ENCODE measurements around the gene ELOA2. TPM values are rescaled to one million over a fixed set of nuclear protein-coding genes. Genes with fewer than 3 reads are reported as not detected.
"Not testable (repeated sequence)": the region's sequence is repeated elsewhere in the genome, so short reads cannot be mapped to it uniquely, and the experiment has no call there.

Gene ELOA2
- total RNA-seq, 2 donors from 2014 or later = not detected

DNA sequence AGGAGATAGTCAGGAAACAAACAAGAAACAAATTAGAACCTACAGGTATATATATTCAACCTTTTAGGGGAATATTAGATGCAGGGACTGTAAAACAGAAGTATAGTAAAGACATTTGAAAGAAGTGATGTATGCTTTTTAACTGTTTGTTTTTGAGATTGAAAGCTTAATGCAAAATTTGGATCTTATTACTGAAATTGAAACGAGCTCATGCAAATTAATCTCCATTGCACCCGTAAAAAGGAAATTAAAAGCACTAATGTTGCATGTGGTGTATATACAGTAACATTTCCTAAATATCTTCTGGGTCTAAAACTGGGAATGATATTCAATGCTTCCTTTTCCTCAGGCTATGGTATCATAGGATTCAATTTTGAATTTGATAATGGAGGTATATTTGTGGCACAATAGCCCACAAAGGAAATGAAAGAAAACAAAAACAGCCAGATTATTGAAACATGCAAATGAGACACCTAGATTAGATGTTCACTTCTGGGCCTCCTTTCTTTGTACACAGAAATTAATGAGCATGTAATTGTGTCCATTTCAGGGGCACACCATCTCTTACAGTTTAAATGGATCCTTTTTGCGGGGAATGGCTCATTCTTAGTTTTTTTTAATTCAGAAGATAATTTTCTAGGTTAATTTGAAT is 1.6 kb upstream of the ELOA2 start:
- H3K9me3 ChIP-seq = no peaks in the 10 kb centered on the region
- H3K4me1 ChIP-seq = no peaks in the 10 kb centered on the region
- H3K4me3 ChIP-seq = no peak overlapping the region
- no peaks in the 10 kb centered on the region for H3K36me3 ChIP-seq
- TF ChIP-seq, protein P1, sequence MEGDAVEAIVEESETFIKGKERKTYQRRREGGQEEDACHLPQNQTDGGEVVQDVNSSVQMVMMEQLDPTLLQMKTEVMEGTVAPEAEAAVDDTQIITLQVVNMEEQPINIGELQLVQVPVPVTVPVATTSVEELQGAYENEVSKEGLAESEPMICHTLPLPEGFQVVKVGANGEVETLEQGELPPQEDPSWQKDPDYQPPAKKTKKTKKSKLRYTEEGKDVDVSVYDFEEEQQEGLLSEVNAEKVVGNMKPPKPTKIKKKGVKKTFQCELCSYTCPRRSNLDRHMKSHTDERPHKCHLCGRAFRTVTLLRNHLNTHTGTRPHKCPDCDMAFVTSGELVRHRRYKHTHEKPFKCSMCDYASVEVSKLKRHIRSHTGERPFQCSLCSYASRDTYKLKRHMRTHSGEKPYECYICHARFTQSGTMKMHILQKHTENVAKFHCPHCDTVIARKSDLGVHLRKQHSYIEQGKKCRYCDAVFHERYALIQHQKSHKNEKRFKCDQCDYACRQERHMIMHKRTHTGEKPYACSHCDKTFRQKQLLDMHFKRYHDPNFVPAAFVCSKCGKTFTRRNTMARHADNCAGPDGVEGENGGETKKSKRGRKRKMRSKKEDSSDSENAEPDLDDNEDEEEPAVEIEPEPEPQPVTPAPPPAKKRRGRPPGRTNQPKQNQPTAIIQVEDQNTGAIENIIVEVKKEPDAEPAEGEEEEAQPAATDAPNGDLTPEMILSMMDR (IDR thresholded peaks at IDR 0.05) = no peak
- H3K27me3 ChIP-seq = no peaks in the 10 kb centered on the region
- no peak overlapping the region for H3K27ac ChIP-seq
- no peak for DNase-seq (ENCODE audit: low spot score)

DNA sequence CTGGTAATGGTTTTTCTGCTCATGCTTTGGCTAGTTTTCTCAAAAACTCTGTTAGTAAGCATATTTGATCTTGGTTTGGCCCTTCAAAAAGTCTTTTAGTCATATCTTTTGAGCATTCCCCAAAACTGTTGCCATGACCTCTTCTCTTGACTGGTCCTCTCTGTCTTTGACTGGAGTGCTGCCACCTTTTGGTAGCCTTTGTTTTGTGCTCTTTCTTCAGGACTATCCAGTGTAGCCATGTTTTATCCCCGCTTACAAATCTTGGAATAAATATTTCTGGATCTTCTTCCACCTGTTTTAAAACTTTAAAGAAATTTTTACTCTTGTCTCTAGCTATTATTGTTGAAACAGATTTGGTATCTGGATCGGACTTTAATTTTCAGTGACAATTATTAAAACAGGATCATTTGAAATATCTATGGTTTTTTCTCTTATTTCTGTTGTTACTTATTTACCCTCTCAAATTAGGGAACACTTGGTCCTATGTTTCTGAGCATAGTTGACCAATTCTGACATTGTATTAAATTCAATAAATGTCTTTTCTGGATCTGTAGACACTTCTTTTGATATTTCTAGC is 965 bp upstream of the ELOA2 start:
- no peak overlapping the region for H3K27ac ChIP-seq
- H3K4me1 ChIP-seq = no peaks in the 10 kb centered on the region
- no peak overlapping the region for H3K4me3 ChIP-seq
- H3K36me3 ChIP-seq = no peaks in the 10 kb centered on the region
- TF ChIP-seq, protein P1 (IDR thresholded peaks at IDR 0.05) = peak in 1 of 2 donors; percentile 48
- H3K27me3 ChIP-seq = no peaks in the 10 kb centered on the region
- DNase-seq (ENCODE audit: low spot score) = no peak
- no peaks in the 10 kb centered on the region for H3K9me3 ChIP-seq

DNA sequence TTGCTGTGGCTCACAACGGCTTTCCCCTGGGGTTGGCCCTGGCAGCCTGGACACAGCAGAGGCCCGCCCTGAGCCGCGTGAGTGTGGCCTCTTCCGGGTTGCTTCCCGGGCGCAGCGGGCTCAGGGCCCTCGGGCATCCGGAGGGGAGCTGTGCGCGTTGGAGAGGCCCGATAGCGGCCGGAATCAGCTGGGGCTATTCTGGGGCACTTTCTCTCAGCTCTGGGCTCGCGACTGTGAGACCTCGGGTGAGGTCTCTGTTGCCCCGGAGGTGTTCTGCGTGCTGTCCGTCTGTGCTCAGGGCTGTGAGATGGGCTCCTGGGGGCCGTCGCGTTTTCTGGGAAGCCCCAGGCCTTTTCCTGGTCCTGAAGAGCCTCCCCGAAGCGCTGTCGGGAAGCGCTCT is 830 bp downstream of the ELOA2 start:
- H3K27me3 ChIP-seq; H3K4me1 ChIP-seq; H3K4me3 ChIP-seq; H3K9me3 ChIP-seq; H3K27ac ChIP-seq; H3K36me3 ChIP-seq; DNase-seq (ENCODE audit: low spot score): not testable (repeated sequence)

DNA sequence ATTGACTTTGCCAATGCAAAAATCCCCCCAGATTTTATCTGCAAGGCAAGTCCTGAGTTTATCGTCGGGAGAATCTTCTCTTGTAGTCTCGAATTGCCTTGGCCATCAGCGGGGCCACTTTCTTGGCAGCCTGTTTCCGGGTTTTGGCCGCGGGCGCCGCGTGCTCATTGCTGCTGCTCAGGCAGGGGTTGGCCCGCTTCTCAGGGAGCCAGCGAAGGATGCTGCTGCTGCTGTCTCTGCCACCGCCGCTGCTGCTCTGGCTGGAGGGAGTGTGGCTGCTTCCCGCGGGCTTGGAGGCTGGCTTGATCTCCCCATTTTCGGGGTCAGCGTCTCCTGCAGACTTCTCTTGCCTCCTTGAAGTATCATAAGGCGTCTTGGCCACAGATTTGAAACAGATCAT is 2.5 kb downstream of the ELOA2 start:
- Histone ChIP-seq H3K9me3 (no peaks in the 10 kb centered on the region), H3K27me3 (no peaks in the 10 kb centered on the region), H3K4me3 (no peak overlapping the region), H3K4me1 (no peaks in the 10 kb centered on the region), H3K36me3 (no peaks in the 10 kb centered on the region), H3K27ac (no peak overlapping the region)
- TF ChIP-seq, protein P1 (IDR thresholded peaks at IDR 0.05) = no peak
- DNase-seq (ENCODE audit: low spot score) = no peak

DNA sequence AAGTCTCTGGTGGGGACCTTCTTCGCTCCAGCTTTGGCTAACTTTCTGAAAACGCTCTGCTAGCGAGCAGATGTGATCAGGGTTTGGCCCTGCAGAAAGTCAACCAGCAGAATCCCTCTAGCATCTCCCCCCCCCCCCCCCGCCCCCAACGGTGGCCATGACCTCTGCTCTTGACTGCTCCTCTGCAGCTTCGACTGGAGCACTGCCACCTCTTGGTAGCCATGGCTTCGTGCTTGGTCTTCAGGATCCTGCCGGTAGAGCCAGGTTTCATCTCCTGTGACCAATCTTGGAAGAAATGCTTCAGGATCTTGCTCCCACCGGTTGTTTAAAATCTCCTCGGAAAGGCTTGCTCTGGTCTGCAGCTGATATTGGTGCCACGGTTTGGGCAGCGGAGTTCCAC is 4.5 kb downstream of the ELOA2 start:
- not testable (repeated sequence) for H3K4me3 ChIP-seq; H3K9me3 ChIP-seq; DNase-seq (ENCODE audit: low spot score); H3K27ac ChIP-seq; H3K4me1 ChIP-seq; H3K36me3 ChIP-seq; H3K27me3 ChIP-seq

DNA sequence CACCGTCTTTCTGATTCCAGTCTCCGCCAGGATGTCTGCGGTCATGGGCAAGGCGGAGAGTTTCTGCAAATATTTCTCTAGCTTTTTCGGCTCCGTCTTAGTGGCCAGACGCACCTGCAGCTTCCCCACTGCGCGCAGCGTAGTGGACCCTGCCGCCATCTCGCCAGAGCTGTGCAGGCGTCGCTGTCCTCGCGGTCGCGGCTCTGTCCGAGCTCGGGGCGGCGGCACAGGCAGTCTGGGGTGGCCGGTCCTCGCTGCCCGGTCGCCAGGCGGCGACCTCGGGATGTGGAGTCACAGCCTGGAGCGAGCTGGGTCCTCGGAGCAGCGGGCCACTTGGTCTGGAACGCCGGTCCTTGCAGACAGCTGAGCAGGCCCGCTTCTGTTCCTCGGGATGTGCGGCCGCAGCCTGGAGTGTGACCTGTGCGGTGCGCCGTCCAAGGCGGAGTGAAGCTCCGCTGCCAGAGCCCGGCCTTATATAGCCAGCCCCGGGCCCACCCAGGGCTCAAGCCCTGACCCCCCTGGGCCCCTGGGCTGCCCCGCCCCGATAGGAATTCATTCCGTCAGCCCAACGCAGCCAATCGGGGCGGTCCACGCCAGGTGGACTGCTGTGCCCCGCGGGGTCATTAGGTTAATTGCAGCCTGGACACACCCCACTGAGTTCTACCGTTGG is 5.6 kb downstream of the ELOA2 start:
- H3K4me1 ChIP-seq; DNase-seq (ENCODE audit: low spot score); H3K9me3 ChIP-seq; H3K4me3 ChIP-seq; H3K27ac ChIP-seq; H3K27me3 ChIP-seq; H3K36me3 ChIP-seq: not testable (repeated sequence)

DNA sequence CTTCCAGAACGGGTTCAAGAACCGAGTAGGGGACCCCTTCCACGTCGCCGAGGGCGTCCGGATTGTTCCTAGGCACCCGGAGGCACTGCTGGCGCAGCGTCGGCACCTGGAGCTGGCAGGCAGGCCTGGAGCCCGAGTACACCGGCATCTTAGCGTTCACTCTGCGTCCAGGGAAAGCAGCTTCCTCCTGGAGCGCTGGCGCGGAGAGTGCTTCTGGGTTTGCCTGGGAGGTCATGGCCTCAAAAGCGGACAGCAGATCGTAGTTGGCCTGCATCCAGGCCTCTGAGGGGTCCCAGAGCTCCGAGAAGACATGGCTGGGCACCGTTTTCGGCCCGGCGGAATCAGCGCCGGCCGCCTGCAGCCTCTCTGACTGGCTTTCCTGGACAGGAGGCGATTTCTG is 6.7 kb downstream of the ELOA2 start:
- H3K27me3 ChIP-seq; DNase-seq (ENCODE audit: low spot score); H3K36me3 ChIP-seq: not testable (repeated sequence)

DNA sequence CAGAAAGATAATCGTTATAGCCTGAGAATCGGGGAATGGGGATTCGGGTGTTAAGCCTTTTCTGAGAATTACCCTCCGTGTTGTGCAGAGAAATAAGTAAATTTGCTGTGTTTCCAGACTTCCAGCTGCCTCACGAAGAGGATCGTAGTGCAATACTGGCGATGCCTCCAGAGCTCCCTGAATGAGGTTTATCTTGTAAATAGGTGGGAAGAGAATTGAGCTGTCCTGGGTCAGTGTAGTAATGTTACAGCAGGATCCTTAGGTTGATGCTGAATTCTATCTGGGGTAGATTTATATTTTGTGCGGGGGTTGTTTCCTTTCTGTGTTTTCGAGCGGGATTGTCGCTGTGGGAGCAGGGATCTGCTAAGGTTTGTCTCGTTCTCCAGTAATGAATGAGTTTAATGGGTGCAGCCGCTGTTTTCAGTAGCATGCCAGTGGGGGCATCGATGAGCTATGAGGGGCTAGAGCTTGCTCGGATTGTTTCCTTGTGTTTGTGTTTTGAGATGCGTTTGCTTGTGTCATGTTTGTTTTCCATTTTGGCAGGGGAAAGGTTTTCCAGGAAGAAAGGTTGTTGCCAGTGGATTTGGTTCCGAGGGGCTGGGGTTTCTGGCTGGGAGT is 9.8 kb downstream of the ELOA2 start:
- H3K36me3 ChIP-seq; H3K27ac ChIP-seq; H3K4me3 ChIP-seq; H3K9me3 ChIP-seq; DNase-seq (ENCODE audit: low spot score); H3K4me1 ChIP-seq; H3K27me3 ChIP-seq: not testable (repeated sequence)

More for the DNA sequence above, 6.7 kb downstream of the ELOA2 start:
- H3K27ac ChIP-seq, H3K4me3 ChIP-seq, H3K4me1 ChIP-seq, H3K9me3 ChIP-seq: not testable (repeated sequence)

DNA sequence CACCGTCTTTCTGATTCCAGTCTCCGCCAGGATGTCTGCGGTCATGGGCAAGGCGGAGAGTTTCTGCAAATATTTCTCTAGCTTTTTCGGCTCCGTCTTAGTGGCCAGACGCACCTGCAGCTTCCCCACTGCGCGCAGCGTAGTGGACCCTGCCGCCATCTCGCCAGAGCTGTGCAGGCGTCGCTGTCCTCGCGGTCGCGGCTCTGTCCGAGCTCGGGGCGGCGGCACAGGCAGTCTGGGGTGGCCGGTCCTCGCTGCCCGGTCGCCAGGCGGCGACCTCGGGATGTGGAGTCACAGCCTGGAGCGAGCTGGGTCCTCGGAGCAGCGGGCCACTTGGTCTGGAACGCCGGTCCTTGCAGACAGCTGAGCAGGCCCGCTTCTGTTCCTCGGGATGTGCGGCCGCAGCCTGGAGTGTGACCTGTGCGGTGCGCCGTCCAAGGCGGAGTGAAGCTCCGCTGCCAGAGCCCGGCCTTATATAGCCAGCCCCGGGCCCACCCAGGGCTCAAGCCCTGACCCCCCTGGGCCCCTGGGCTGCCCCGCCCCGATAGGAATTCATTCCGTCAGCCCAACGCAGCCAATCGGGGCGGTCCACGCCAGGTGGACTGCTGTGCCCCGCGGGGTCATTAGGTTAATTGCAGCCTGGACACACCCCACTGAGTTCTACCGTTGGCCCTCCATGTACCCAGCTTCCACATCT is 11.5 kb downstream of the ELOA2 start:
- H3K4me1 ChIP-seq; H3K36me3 ChIP-seq; H3K27ac ChIP-seq; DNase-seq (ENCODE audit: low spot score); H3K4me3 ChIP-seq; H3K27me3 ChIP-seq; H3K9me3 ChIP-seq: not testable (repeated sequence)

DNA sequence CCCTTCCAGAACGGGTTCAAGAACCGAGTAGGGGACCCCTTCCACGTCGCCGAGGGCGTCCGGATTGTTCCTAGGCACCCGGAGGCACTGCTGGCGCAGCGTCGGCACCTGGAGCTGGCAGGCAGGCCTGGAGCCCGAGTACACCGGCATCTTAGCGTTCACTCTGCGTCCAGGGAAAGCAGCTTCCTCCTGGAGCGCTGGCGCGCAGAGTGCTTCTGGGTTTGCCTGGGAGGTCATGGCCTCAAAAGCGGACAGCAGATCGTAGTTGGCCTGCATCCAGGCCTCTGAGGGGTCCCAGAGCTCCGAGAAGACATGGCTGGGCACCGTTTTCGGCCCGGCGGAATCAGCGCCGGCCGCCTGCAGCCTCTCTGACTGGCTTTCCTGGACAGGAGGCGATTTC is 12.6 kb downstream of the ELOA2 start:
- H3K4me1 ChIP-seq; H3K4me3 ChIP-seq; DNase-seq (ENCODE audit: low spot score); H3K27me3 ChIP-seq; H3K36me3 ChIP-seq; H3K9me3 ChIP-seq; H3K27ac ChIP-seq: not testable (repeated sequence)

DNA sequence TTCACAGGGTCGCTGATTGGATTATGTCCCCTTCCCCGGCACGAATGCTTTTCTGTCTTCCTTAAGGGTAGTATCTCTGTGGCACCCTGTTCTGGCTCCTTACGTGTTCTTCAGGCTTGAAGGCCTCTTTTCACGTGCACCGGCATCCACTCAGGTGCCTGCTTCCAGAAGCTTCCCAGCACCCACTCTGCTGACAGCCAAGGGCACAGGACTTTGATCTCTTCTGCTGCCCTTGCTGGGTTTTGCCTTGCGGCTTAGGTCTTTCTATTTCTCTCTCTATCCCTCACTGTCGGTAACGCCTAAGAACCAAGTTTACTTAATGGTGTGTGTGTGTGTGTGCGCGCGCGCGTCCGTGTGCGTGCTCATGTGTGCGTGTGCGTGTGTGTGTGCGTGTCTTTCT is 14.7 kb downstream of the ELOA2 start:
- not testable (repeated sequence) for DNase-seq (ENCODE audit: low spot score); H3K36me3 ChIP-seq; H3K4me1 ChIP-seq; H3K27ac ChIP-seq; H3K9me3 ChIP-seq; H3K4me3 ChIP-seq; H3K27me3 ChIP-seq
